SU-DHL-6 (cell line): Measurements from ENCODE around the gene ALDH16A1.

Experiments used
- CTCF ChIP-seq: fragments of 200-600 bp; sonication (generic); IDR thresholded peaks from one replicate; pipeline ENCODE4 v1.5.1; 2017; ENCODE audit warnings: antibody characterized with exemption, mild to moderate bottlenecking, low read length, moderate library complexity; ENCODE audit not compliant: insufficient read depth, poor library complexity, severe bottlenecking
- EZH2phosphoT487 ChIP-seq: fragments of 200-600 bp; sonication (generic), shearing (Covaris generic); conservative IDR thresholded peaks from 2 replicates; pipeline ENCODE4 v1.6.1; 2018; ENCODE audit warnings: mild to moderate bottlenecking, antibody characterized with exemption, low read length, moderate library complexity, mixed read lengths

- TF ChIP-seq CTCF (no peak), EZH2phosphoT487 (no peak)
These were observed 39.0 kb downstream of the ALDH16A1 start for GRCh38 chr19:49491804-49492572.
